ENCODE results near the gene KDM4F.

DNA sequence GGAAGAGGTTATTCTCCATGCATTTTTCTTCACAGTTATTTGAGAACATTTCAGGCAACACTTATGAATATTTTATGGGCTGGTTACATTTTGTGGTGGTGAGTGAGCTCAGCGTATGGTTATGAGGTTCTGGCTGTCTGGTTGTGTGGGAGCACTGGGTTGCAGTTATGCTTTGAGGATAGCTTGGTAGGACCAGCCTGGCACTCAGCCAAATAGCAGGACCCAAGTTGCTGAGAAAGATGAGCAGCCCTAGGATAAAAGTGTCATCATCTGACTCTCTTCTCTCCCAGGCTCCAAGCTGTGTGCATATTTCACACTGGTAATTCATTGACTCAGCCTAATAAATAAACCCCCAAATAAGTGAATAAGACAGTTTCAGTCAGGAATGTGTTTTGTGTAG lies 9.4 kb downstream of the KDM4F start:
- no peak for TF ChIP-seq CTCF (IDR thresholded peaks at IDR 0.05)
- no peak for TF ChIP-seq REST (IDR thresholded peaks at IDR 0.05)
- no peak for TF ChIP-seq JUNB (IDR thresholded peaks at IDR 0.05)
- TF ChIP-seq POLR2A (IDR thresholded peaks at IDR 0.05; ENCODE audit: low read length), result no peak
- TF ChIP-seq PBX3 (IDR thresholded peaks at IDR 0.05), result no peak
- no peak for TF ChIP-seq MAX (IDR thresholded peaks at IDR 0.05)

Measured in A549 (cell line).